Urinary bladder (tissue), 4 donors: ENCODE data around the gene MAP3K7CL. TPM values are rescaled to one million over a fixed set of nuclear protein-coding genes. Genes with fewer than 3 reads are reported as not detected.

Experiments used
- DNase-seq: peaks from one replicate; pipeline ENCODE4 v3.0.0-alpha.2; 2015; ENCODE audit errors: extremely low spot score
- H3K27ac ChIP-seq: one replicate; pipeline ENCODE4 v1.5.1; 2013; ENCODE audit warnings: low read depth, mild to moderate bottlenecking, moderate library complexity
- H3K36me3 ChIP-seq: one replicate; pipeline ENCODE4 v1.6.1; 2013; ENCODE audit warnings: mild to moderate bottlenecking, moderate library complexity; ENCODE audit not compliant: insufficient read depth
- H3K4me1 ChIP-seq: one replicate; pipeline ENCODE4 v1.6.1; 2013; ENCODE audit warnings: mild to moderate bottlenecking, moderate library complexity; ENCODE audit not compliant: insufficient read depth
- H3K4me3 ChIP-seq: one replicate; pipeline ENCODE4 v1.5.1; 2013; ENCODE audit warnings: low read depth, low read length
- WGBS: extraction: QIAGEN DNeasy Blood & Tissue Kit; methylation state at CpG from one replicate; pipeline ENCODE4 v1.1.7; 2013; 5-methylcytosine and 5-hydroxymethylcytosine counted together
- polyA plus RNA-seq: library from polyadenylated mRNA; stranded (reverse); fragments of 200-250 nt; gene quantifications from one replicate; pipeline ENCODE4 v1.2.3, GENCODE V29; 2013
- small RNA-seq: library from RNA; depleted of rRNA; stranded (forward); fragments of <200 nt; gene quantifications from one replicate; pipeline ENCODE3, GENCODE V24; 2014
- total RNA-seq: library from RNA; depleted of rRNA; stranded (reverse); fragments of >200 nt; gene quantifications from one replicate; pipeline ENCODE4 v1.2.3, GENCODE V29; 2014
- donor health status: healthy with polysubstance abuse.
- donor health status: healthy.

The MAP3K7CL gene
- total and polyA plus RNA-seq, 2 donors, result 4.4 to 13.5 TPM

DNA sequence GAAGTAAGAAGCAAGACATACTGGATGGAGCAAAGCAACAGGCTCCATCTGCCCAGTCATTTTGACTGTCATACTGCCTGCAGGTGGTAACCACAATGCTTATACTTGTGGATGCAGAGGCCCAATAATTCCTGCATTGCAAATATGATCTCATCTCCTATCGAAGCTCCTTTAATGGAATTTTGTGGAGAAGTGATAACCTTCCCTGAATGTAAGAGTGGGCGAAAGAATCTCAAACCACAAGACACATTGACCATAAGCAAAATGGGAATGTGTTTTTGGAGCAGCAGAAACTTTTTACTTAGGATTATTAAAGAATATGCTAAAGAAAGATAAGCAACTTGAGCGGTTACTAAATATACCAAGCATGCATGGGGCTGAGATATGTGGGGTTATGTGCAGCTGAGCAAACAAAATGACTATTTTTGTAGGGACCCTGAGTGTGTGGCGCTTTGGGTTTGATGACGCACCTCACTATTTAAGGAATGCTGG, 90.9 kb downstream of the MAP3K7CL start:
- Histone ChIP-seq H3K27ac (no peak overlapping the region), H3K4me1 (no peaks in the 10 kb centered on the region), H3K36me3 (no peaks in the 10 kb centered on the region), H3K4me3 (no peak overlapping the region)
- no peak for DNase-seq
- 93% methylated on average over 5 of the region's 5 CpGs for WGBS

DNA sequence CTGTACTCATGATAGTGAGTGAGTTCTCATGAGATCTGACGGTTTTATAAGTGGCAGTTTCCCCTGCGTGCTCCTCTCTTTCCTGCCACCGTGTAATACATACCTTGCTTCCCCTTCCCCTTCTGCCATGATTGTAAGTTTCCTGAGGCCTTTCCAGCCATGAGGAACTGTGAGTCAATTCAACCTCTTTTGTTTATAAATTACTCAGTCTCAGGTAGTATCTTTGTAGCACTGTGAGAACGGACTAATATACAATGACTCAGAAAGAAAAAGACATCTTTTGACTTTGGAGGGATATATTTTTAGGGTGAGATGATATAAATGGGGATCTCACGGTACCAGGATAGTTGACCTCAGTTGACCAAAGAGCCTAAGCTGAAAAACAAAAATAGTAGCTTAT, 93.6 kb downstream of the MAP3K7CL start:
- no peak overlapping the region for H3K27ac ChIP-seq
- WGBS, result 91% methylated on average over 5 of the region's 5 CpGs
- H3K4me3 ChIP-seq, result no peak overlapping the region
- DNase-seq, result no peak
- H3K36me3 ChIP-seq, result peaks cover 1% of the 10 kb centered on the region
- no peaks in the 10 kb centered on the region for H3K4me1 ChIP-seq

Small RNA genes lying within 50 kb of the gene (small RNA-seq; reads per million reads assigned to genes)
- not detected for gene RF00012
- not detected for gene RF00019

Other genes with a start within 250 kb of the MAP3K7CL start
- gene LTN1, start 137.8 kb upstream of the MAP3K7CL start, total RNA-seq, result 67.8 TPM
- gene LTN1, start 137.8 kb upstream of the MAP3K7CL start, polyA plus RNA-seq, result 9.5 TPM
- gene RWDD2B, start 111.3 kb upstream of the MAP3K7CL start, total RNA-seq, result 17.9 TPM
- 17.2 TPM for gene RWDD2B, start 111.3 kb upstream of the MAP3K7CL start, polyA plus RNA-seq
- gene USP16, start 106.0 kb upstream of the MAP3K7CL start, total RNA-seq, result 55.3 TPM
- 29.6 TPM for gene USP16, start 106.0 kb upstream of the MAP3K7CL start, polyA plus RNA-seq
- 134 TPM for gene CCT8, start 57.0 kb upstream of the MAP3K7CL start, total RNA-seq
- 95.4 TPM for gene CCT8, start 57.0 kb upstream of the MAP3K7CL start, polyA plus RNA-seq
- gene BACH1, start 168.3 kb downstream of the MAP3K7CL start, total RNA-seq, result 116 TPM
- 11.5 TPM for gene BACH1, start 168.3 kb downstream of the MAP3K7CL start, polyA plus RNA-seq